ENCODE data around the gene ARHGDIA. TPM values are rescaled to one million over a fixed set of nuclear protein-coding genes. Genes with fewer than 3 reads are reported as not detected.

The ARHGDIA gene
- total RNA-seq, 1 experiment from 2014 or later = 247 TPM

DNA sequence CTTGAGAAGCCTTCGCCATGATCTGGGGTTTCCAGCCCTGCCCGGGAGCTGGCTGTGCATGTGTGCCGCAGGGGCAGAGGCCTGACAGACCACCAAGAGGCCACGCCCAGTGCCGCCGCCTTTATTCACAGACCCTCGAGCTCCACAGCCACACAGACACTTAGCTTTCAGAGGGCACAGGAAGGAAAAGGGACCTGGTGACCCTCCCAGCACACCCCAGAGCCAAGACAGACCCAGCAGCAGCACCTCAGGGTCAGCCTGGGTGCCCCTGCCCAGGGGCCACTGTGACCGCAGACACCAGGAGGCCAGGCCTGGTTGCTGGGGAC lies 48.9 kb downstream of the ARHGDIA start (continued):
- TF ChIP-seq, protein P1, sequence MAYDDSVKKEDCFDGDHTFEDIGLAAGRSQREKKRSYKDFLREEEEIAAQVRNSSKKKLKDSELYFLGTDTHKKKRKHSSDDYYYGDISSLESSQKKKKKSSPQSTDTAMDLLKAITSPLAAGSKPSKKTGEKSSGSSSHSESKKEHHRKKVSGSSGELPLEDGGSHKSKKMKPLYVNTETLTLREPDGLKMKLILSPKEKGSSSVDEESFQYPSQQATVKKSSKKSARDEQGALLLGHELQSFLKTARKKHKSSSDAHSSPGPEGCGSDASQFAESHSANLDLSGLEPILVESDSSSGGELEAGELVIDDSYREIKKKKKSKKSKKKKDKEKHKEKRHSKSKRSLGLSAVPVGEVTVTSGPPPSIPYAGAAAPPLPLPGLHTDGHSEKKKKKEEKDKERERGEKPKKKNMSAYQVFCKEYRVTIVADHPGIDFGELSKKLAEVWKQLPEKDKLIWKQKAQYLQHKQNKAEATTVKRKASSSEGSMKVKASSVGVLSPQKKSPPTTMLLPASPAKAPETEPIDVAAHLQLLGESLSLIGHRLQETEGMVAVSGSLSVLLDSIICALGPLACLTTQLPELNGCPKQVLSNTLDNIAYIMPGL (CRISPR knock-in tag; IDR thresholded peaks at IDR 0.05) = no peak
- TF ChIP-seq ZNF512 (CRISPR knock-in tag; IDR thresholded peaks at IDR 0.05; ENCODE audit: borderline replicate concordance) = no peak

GRCh38 chr17:81821603-81822311 lies 49.4 kb downstream of the ARHGDIA start:
- H3K9me3 Mint-ChIP-seq = no peaks in the 10 kb centered on the region
- CTCF ChIA-PET = interaction anchor here (0.5 to 3.8 kb wide), 13 partner anchors 11 to 99 kb away, joined by 3 to 18 read pairs (median 3); partner anchors contain the start of gene MCRIP1
- peaks cover 5% of the 10 kb centered on the region for H3K4me1 Mint-ChIP-seq
- H3K4me3 Mint-ChIP-seq = no peak overlapping the region
- peak; percentile 68 for DNase-seq (ENCODE audit: low spot score)
- POLR2A ChIA-PET = no interaction called here
- ATAC-seq = peak; percentile 44
- H3K27ac Mint-ChIP-seq = peak overlapping the region; percentile 27; the same call in 1 of the 2 replicates
- TF ChIP-seq CTCF (IDR thresholded peaks at IDR 0.05) (0 out of 2 replicates have a peak, but pooled peaks have one; percentile 33), ESRRA (CRISPR knock-in tag; IDR thresholded peaks at IDR 0.05; ENCODE audit: borderline replicate concordance) (no peak), GABPB1 (CRISPR knock-in tag; IDR thresholded peaks at IDR 0.05) (peak; percentile 51; the same call in 1 of the 2 replicates)
- H3K27me3 Mint-ChIP-seq (ENCODE audit: low read depth) = no peaks in the 10 kb centered on the region
- H3K36me3 Mint-ChIP-seq = no peaks in the 10 kb centered on the region

GRCh38 chr17:81821147-81821546 lies 50.0 kb downstream of the ARHGDIA start:
- Mint-ChIP-seq H3K27ac (no peak overlapping the region), H3K9me3 (no peaks in the 10 kb centered on the region), H3K4me3 (no peak overlapping the region), H3K4me1 (peaks cover 4% of the 10 kb centered on the region), H3K36me3 (no peaks in the 10 kb centered on the region), H3K27me3 (ENCODE audit: low read depth) (no peaks in the 10 kb centered on the region)
- TF ChIP-seq GTF2I (CRISPR knock-in tag; conservative IDR thresholded peaks at IDR 0.05) (no peak), SMAD3 (CRISPR knock-in tag; IDR thresholded peaks at IDR 0.05; ENCODE audit: borderline replicate concordance) (no peak), ZNF138 (CRISPR knock-in tag; conservative IDR thresholded peaks at IDR 0.05) (no peak), ELF4 (CRISPR knock-in tag; IDR thresholded peaks at IDR 0.05; ENCODE audit: low read depth) (no peak), IRF1 (CRISPR knock-in tag; IDR thresholded peaks at IDR 0.05) (no peak), SMAD4 (CRISPR knock-in tag; IDR thresholded peaks at IDR 0.05) (no peak), NR1H2 (CRISPR knock-in tag; IDR thresholded peaks at IDR 0.05) (no peak), TP53 (CRISPR knock-in tag; IDR thresholded peaks at IDR 0.05) (no peak), FOXP4 (CRISPR knock-in tag; IDR thresholded peaks at IDR 0.05) (no peak), KAT7 (CRISPR knock-in tag; IDR thresholded peaks at IDR 0.05; ENCODE audit: borderline replicate concordance) (no peak), USF2 (CRISPR knock-in tag; IDR thresholded peaks at IDR 0.05) (no peak)
- TF ChIP-seq, protein P2, sequence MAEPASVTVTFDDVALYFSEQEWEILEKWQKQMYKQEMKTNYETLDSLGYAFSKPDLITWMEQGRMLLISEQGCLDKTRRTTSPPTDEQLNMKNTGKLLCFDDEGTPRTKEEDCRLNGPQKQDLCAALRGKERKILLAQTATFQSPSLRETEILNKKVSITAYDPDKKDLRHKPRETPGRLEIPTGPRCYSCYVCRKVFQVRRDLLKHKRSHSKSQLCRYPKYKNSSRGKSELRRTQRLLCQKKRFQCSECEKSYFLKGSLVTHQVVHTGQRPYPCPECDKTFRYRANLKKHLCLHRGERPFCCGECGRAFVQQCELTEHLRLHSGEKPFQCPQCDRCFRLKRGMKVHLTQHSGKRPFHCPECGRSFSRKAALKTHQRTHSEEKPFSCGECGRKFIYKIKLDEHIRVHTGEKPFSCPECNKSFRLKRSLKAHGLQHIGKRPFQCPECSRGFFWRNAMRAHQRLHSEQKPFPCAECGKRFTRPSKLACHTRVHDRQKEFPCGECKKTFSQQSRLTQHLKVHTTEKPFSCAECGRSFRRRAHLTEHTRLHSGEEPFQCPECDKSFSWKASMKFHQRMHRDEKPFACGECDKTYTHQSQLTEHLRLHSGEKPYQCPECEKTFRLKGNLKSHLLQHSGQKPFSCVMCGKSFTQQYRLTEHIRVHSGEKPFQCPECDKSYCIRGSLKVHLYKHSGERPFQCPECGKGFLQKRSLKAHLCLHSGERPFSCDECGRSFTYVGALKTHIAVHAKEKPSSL (CRISPR knock-in tag; conservative IDR thresholded peaks at IDR 0.05) = no peak
- TF ChIP-seq, protein P3, sequence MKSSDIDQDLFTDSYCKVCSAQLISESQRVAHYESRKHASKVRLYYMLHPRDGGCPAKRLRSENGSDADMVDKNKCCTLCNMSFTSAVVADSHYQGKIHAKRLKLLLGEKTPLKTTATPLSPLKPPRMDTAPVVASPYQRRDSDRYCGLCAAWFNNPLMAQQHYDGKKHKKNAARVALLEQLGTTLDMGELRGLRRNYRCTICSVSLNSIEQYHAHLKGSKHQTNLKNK (CRISPR knock-in tag; IDR thresholded peaks at IDR 0.05) = no peak
- POLR2A ChIA-PET = no interaction called here
- CTCF ChIA-PET = interaction anchor here (0.5 to 3.8 kb wide), 10 partner anchors 12 to 98 kb away, joined by 3 to 18 read pairs (median 4); partner anchors contain the start of gene MCRIP1
- no peak for DNase-seq (ENCODE audit: low spot score)
- no peak for ATAC-seq
